Placental epithelial cell (primary cell): ENCODE data around the gene SCG5. TPM values are rescaled to one million over a fixed set of nuclear protein-coding genes. Genes with fewer than 3 reads are reported as not detected.

Experiments
- small RNA-seq: library from RNA; depleted of rRNA; stranded (forward); fragments of <200 nt; gene quantifications from one replicate; pipeline ENCODE3, GENCODE V24; 2012
- total RNA-seq: library from RNA; depleted of rRNA; stranded (reverse); fragments of >200 nt; gene quantifications from 2 replicates; pipeline ENCODE4 v1.2.3, GENCODE V29; 2012

The SCG5 gene
- 0.39 TPM in 1 of 2 replicates, not detected in the other for total RNA-seq

DNA sequence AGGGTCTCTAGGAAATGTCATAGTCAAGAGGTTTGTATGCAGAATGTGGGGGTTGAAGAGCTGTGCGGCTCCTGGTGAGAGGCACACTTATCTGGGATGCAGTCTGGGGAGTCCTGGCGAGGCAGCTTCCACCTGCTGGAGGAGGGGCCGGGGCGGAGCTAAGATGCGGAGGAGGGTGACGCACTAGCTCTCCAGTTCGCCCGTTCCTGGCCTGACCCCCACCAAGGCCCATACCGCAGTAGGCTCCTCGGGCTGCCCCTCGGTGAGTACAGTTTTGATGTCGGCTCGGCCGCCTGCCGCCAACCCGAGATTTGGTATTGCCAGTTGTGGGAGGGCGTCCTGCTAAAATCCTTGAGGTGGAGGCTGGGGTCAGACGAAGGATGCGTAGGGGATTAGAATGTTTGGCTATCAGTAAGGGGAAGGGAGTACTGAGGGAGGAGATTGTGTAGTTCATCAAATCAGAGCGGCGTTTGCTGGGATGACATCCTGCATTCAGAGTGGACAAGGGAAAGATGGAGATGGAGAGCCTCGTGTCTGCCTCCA is at the start of gene SCG5:
TSS of gene SCG5 (plus strand) at position 194 of the 543 bp plus-strand sequence. CDS start 1,883 bp downstream, outside the sequence.

DNA sequence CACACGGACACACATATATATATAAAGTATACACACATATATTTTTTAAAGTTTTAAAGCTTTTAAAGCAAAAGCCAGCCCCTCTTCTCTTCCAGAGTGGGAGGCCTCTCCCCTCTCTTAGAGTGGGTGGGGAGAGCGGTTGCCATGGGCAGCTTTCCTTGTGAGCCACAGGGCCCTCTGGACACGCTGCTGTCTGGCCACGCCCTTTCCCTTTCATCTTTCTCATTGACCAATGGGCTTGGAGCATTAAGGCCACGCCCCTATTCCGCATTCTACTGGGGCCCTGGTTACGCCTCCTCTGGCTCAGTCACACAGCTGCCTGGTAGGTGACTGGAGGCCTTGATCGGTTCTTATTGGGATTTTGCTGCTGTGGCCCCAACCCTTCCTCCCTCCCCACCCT is 48.4 kb upstream of the SCG5 start, which contains the start of gene GOLGA8N:
TSS of gene GOLGA8N (plus strand) at position 306 of the 400 bp plus-strand sequence.

GRCh38 chr15:32615051-32615870 is 26.2 kb upstream of the SCG5 start, which contains the start of gene ARHGAP11A:
ARHGAP11A (plus strand) TSS chr15:32615504; CDS start chr15:32616212, 708 bp downstream.

GRCh38 chr15:32717426-32718226 is 76.1 kb downstream of the SCG5 start, which contains the start of gene GREM1:
GREM1 (plus strand) TSS chr15:32718004; CDS start chr15:32730691, 12,687 bp downstream.

Small RNA genes lying within 50 kb of the gene (small RNA-seq; reads per million reads assigned to genes)
- not detected for gene RN7SL286P

Other genes with a start within 250 kb of the SCG5 start
- gene GOLGA8K, start 238.4 kb upstream of the SCG5 start, total RNA-seq, result 0.39 TPM in 1 of 2 replicates, not detected in the other
- 0.43 TPM in 1 of 2 replicates, not detected in the other for gene GOLGA8O, start 186.1 kb upstream of the SCG5 start, total RNA-seq
- 4.0 and 9.4 TPM in 2 replicates for gene GOLGA8N, start 48.3 kb upstream of the SCG5 start, total RNA-seq
- 3.9 and 4.8 TPM in 2 replicates for gene ARHGAP11A, start 26.2 kb upstream of the SCG5 start, total RNA-seq
- 0.65 and 0.79 TPM in 2 replicates for gene GREM1, start 76.3 kb downstream of the SCG5 start, total RNA-seq